Measurements from ENCODE around the gene TOMM20. TPM values are rescaled to one million over a fixed set of nuclear protein-coding genes. Genes with fewer than 3 reads are reported as not detected.

TOMM20 gene
- polyA plus RNA-seq, 1 experiment: 94.0 TPM

DNA sequence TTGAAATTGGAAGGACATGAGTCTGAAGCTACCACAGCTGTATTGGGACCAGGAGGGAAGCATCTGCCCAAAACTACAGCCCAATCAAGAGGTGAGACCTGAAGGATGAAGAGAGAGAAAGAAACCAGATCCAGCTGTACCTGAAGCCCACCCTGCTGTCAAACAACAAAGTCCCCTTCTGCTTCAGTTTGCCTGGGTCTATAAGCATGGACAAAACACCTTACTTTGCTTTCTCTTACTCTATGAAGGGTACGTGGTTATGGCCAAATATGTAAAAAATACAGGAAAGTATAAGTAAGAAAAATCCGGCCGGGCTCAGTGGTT, 26.4 kb downstream of the TOMM20 start:
- Histone ChIP-seq H3K9me3 (ENCODE audit: control insufficient read depth, insufficient read depth, low read length) (no peaks in the 10 kb centered on the region), H3K27ac (ENCODE audit: low read depth, low read length) (no peak overlapping the region), H3K27me3 (ENCODE audit: control insufficient read depth, insufficient read depth, low read length) (no peaks in the 10 kb centered on the region), H3K4me3 (ENCODE audit: low read depth, low read length) (no peak overlapping the region)
- CTCF ChIA-PET: interaction anchor here (0.7 kb wide), 1 partner anchor 615 kb away, joined by 3 read pairs; no protein-coding TSS in a partner anchor
- no peak for DNase-seq (ENCODE audit: low read depth, low spot score)
- POLR2A ChIA-PET: interaction anchor here (0.6 kb wide), 1 partner anchor 67 kb away, joined by 3 read pairs; no protein-coding TSS in a partner anchor
- TF ChIP-seq, protein P1, sequence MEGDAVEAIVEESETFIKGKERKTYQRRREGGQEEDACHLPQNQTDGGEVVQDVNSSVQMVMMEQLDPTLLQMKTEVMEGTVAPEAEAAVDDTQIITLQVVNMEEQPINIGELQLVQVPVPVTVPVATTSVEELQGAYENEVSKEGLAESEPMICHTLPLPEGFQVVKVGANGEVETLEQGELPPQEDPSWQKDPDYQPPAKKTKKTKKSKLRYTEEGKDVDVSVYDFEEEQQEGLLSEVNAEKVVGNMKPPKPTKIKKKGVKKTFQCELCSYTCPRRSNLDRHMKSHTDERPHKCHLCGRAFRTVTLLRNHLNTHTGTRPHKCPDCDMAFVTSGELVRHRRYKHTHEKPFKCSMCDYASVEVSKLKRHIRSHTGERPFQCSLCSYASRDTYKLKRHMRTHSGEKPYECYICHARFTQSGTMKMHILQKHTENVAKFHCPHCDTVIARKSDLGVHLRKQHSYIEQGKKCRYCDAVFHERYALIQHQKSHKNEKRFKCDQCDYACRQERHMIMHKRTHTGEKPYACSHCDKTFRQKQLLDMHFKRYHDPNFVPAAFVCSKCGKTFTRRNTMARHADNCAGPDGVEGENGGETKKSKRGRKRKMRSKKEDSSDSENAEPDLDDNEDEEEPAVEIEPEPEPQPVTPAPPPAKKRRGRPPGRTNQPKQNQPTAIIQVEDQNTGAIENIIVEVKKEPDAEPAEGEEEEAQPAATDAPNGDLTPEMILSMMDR (IDR thresholded peaks at IDR 0.05; ENCODE audit: low read depth, low read length): no peak

DNA sequence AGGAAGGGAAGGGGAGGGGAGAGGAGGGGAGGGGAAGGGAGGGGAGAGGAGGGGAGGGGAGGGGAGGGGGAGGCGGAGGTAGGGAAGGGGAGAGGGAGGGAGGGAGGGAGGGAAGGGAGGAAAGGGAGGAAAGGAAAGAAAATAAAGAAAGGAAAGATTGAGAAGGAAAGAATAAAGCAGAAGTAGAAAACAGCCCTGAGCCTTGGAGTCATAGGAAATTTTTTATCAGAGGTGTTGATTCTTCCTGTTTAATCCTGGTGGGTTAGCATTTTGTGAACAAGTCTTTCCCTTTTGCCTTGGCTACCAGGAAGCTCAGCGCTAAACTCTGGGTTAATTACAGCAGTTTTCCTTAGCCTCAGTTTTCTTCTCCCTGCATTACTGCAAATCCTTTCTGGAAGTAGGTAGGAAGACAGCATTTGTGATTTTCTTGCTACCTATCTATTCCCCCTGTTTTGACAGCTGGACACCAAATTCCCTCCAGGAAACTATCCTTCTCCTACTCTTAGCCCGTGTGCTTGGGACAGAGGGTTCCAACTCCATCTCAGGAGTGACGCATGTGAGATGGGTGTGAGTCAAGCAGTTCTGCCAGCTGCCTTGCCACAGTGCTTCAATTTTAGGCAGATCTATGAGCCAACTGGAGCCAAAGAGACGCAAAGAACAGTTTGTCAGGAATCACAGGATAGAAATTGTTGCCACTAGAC, 26.9 kb downstream of the TOMM20 start:
- ChIA-PET POLR2A (interaction anchor here (0.6 to 0.9 kb wide), 2 partner anchors 26 to 67 kb away, joined by 3 read pairs; partner anchors contain the start of gene TOMM20), CTCF (interaction anchor here (0.6 to 0.7 kb wide), 2 partner anchors 378 to 614 kb away, joined by 3 read pairs; no protein-coding TSS in a partner anchor)
- no peaks in the 10 kb centered on the region for H3K27me3 ChIP-seq (ENCODE audit: control insufficient read depth, insufficient read depth, low read length)
- H3K27ac ChIP-seq (ENCODE audit: low read depth, low read length): no peak overlapping the region
- TF ChIP-seq, protein P1 (IDR thresholded peaks at IDR 0.05; ENCODE audit: low read depth, low read length): no peak
- H3K9me3 ChIP-seq (ENCODE audit: control insufficient read depth, insufficient read depth, low read length): no peaks in the 10 kb centered on the region
- DNase-seq (ENCODE audit: low read depth, low spot score): no peak
- H3K4me3 ChIP-seq (ENCODE audit: low read depth, low read length): no peak overlapping the region

DNA sequence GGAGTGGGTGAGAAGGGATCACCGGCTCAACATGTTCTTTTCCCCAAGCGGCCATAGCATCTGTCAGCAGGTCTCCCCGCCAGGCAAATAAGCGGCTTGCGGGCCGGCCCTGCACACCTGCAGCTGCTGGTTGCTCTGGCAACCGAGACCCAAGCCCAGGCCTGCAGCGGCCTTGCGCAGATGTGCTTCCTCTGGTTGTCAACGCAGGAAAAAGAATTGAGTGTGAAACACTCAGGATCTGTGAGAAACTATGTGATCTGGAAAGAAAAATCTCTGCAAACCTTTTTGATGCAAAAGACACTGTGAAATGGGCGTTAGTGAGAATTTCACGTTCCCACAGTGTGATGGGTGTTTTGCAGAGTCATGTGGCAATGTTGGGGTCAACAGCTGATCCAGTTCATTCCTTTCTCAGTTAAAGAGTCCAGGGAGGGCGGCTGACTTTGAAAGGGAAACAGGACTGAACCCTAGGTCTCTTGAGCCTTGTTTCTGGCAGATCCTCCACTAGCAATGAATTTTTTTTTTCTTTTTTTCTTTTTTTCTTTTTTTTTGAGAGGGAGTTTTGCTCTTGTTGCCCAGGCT, 28.4 kb downstream of the TOMM20 start:
- no peak overlapping the region for H3K27ac ChIP-seq (ENCODE audit: low read depth, low read length)
- no peak for DNase-seq (ENCODE audit: low read depth, low spot score)
- CTCF ChIA-PET: interaction anchor here (0.7 to 1.1 kb wide), 2 partner anchors 25 to 613 kb away, joined by 3 read pairs; no protein-coding TSS in a partner anchor
- H3K27me3 ChIP-seq (ENCODE audit: control insufficient read depth, insufficient read depth, low read length): no peaks in the 10 kb centered on the region
- TF ChIP-seq, protein P1 (IDR thresholded peaks at IDR 0.05; ENCODE audit: low read depth, low read length): no peak
- no peak overlapping the region for H3K4me3 ChIP-seq (ENCODE audit: low read depth, low read length)
- no peaks in the 10 kb centered on the region for H3K9me3 ChIP-seq (ENCODE audit: control insufficient read depth, insufficient read depth, low read length)
- POLR2A ChIA-PET: interaction anchor here (0.6 kb wide), 1 partner anchor 601 kb away, joined by 3 read pairs; no protein-coding TSS in a partner anchor

DNA sequence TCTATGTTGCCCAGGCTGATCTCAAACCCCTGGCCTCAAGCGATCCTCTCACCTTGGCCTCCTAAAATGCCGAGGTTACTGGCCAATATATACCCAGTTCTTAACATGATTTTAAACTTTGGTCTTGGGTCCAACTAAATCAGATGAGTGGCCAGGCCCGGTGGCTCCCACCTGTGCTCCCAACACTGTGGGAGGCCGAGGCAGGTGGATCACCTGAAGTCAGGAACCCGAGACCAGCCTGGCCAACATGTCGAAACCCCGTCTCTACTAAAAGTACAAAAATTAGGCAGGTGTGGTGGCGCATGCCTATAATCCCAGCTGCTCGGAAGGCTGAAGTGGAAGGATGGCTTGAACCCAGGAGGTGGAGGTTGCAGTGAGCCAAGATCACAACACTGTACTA, 29.6 kb downstream of the TOMM20 start:
- CTCF ChIA-PET: interaction anchor here (1.5 kb wide), 1 partner anchor 600 kb away, joined by 5 read pairs; no protein-coding TSS in a partner anchor

More for the DNA sequence above, 29.6 kb downstream of the TOMM20 start:
- Histone ChIP-seq H3K4me3 (ENCODE audit: low read depth, low read length) (no peak overlapping the region), H3K27me3 (ENCODE audit: control insufficient read depth, insufficient read depth, low read length) (no peaks in the 10 kb centered on the region), H3K9me3 (ENCODE audit: control insufficient read depth, insufficient read depth, low read length) (no peaks in the 10 kb centered on the region), H3K27ac (ENCODE audit: low read depth, low read length) (no peak overlapping the region)
- POLR2A ChIA-PET: no interaction called here
- TF ChIP-seq, protein P1 (IDR thresholded peaks at IDR 0.05; ENCODE audit: low read depth, low read length): no peak
- DNase-seq (ENCODE audit: low read depth, low spot score): no peak
